IMR-90 (cell line): ENCODE data around the gene ZNF80. TPM values are rescaled to one million over a fixed set of nuclear protein-coding genes. Genes with fewer than 3 reads are reported as not detected.

Experiments
- ATAC-seq: fragments of 200-7000 bp; cut with Tn5 transposase; 2 replicates; pipeline ENCODE4 v1.9.1; 2020; ENCODE audit warnings: low read depth, mild to moderate bottlenecking, moderate library complexity
- BruUV-seq: library from RNA; stranded (reverse); fragments of 400-500 nt; replicated peaks from 2 replicates; lab custom pipeline; 2021; lab: Mats Ljungman, UMichigan
- CTCF ChIA-PET: fragments of 300-600 bp; formaldehyde crosslinking; extraction: SDS; loops from one replicate; lab custom pipeline; 2021; ENCODE audit warnings: antibody characterized with exemption; lab: Yijun Ruan, JAX
- POLR2A ChIA-PET: fragments of 300-600 bp; sonication (Branson Sonifier 250); formaldehyde crosslinking; loops from one replicate; lab custom pipeline; 2022; ENCODE audit warnings: antibody characterized with exemption; ENCODE audit not compliant: unreplicated experiment; lab: Charles Lee
- DNase-seq: peaks from one replicate; pipeline ENCODE4 v3.0.0; 2013
- H2AFZ ChIP-seq: replicated peaks from 2 replicates; pipeline ENCODE3; 2013; ENCODE audit warnings: low read length, mild to moderate bottlenecking; ENCODE audit not compliant: poor library complexity
- H2AK5ac ChIP-seq: 2 replicates; pipeline ENCODE4 v1.6.1; 2013; ENCODE audit warnings: low read depth, low read length, inconsistent platforms
- H2AK9ac ChIP-seq: replicated peaks from 2 replicates; pipeline ENCODE3; 2013; ENCODE audit warnings: mild to moderate bottlenecking, low read depth, low read length, moderate library complexity; ENCODE audit not compliant: poor library complexity
- H2BK120ac ChIP-seq: 2 replicates; pipeline ENCODE4 v1.6.1; 2013; ENCODE audit warnings: low read depth, low read length, inconsistent platforms
- H2BK15ac ChIP-seq: 3 replicates; pipeline ENCODE4 v1.6.1; 2013; ENCODE audit warnings: low read depth, low read length, inconsistent platforms
- H2BK20ac ChIP-seq: 2 replicates; pipeline ENCODE4 v1.6.1; 2013; ENCODE audit warnings: low read depth, mild to moderate bottlenecking, inconsistent platforms, low read length, moderate library complexity
- H2BK5ac ChIP-seq: 2 replicates; pipeline ENCODE4 v1.6.1; 2013; ENCODE audit warnings: mild to moderate bottlenecking, low read depth, low read length, inconsistent platforms; ENCODE audit not compliant: poor library complexity, severe bottlenecking
- H3K14ac ChIP-seq: replicated peaks from 2 replicates; pipeline ENCODE4 v1.6.1; 2013; ENCODE audit warnings: low read depth, low read length, inconsistent platforms
- H3K18ac ChIP-seq: 2 replicates; pipeline ENCODE4 v1.6.1; 2013; ENCODE audit warnings: low read depth, low read length, control low read depth
- H3K23ac ChIP-seq: 2 replicates; pipeline ENCODE4 v1.6.1; 2013; ENCODE audit warnings: low read depth, low read length, inconsistent platforms
- H3K27ac ChIP-seq: 2 replicates; pipeline ENCODE4 v1.5.1; 2013; ENCODE audit warnings: mild to moderate bottlenecking, control low read depth, low read length; ENCODE audit not compliant: insufficient read depth
- H3K27me3 ChIP-seq: 2 replicates; pipeline ENCODE4 v1.6.1; 2013; ENCODE audit warnings: low read length; ENCODE audit not compliant: control insufficient read depth, insufficient read depth
- H3K36me3 ChIP-seq: 2 replicates; pipeline ENCODE4 v1.6.1; 2013; ENCODE audit warnings: low read length, mixed read lengths; ENCODE audit not compliant: control insufficient read depth, insufficient read depth
- H3K4ac ChIP-seq: 2 replicates; pipeline ENCODE4 v1.6.1; 2013; ENCODE audit warnings: low read depth, low read length, inconsistent platforms
- H3K4me1 ChIP-seq: 2 replicates; pipeline ENCODE4 v1.6.1; 2013; ENCODE audit warnings: low read length, mixed read lengths; ENCODE audit not compliant: control insufficient read depth, insufficient read depth
- H3K4me2 ChIP-seq: 2 replicates; pipeline ENCODE4 v1.6.1; 2013; ENCODE audit warnings: low read depth, mild to moderate bottlenecking, control low read depth, low read length, moderate library complexity
- H3K4me3 ChIP-seq: 2 replicates; pipeline ENCODE4 v1.5.1; 2013; ENCODE audit warnings: low read depth, mild to moderate bottlenecking, control low read depth, low read length, moderate library complexity; ENCODE audit not compliant: insufficient read depth
- H3K56ac ChIP-seq: 2 replicates; pipeline ENCODE4 v1.6.1; 2013; ENCODE audit warnings: low read length, inconsistent platforms; ENCODE audit not compliant: insufficient read depth; ENCODE audit errors: extremely low read depth
- H3K79me1 ChIP-seq, 2 experiments: 2 replicates each; pipeline ENCODE4 v1.6.1; 2013; ENCODE audit warnings: low read length in 2 of 2, inconsistent platforms in 1 of 2, low read depth in 1 of 2
- H3K9ac ChIP-seq: 2 replicates; pipeline ENCODE4 v1.6.1; 2013; ENCODE audit warnings: low read depth, low read length, control low read depth
- H3K9me1 ChIP-seq: 2 replicates; pipeline ENCODE4 v1.6.1; 2013; ENCODE audit warnings: low read length, inconsistent platforms; ENCODE audit not compliant: insufficient read depth
- H3K9me3 ChIP-seq: 2 replicates; pipeline ENCODE4 v1.6.1; 2013; ENCODE audit warnings: low read length; ENCODE audit not compliant: control insufficient read depth, insufficient read depth
- H4K20me1 ChIP-seq: 2 replicates; pipeline ENCODE4 v1.6.1; 2013; ENCODE audit warnings: low read length, inconsistent platforms; ENCODE audit not compliant: insufficient read depth
- H4K5ac ChIP-seq: 2 replicates; pipeline ENCODE4 v1.6.1; 2013; ENCODE audit warnings: mild to moderate bottlenecking, low read depth, low read length, control low read depth
- H4K8ac ChIP-seq, 2 experiments: 2 replicates each; pipeline ENCODE4 v1.6.1; 2013; ENCODE audit warnings: low read depth in 2 of 2, low read length in 2 of 2, control low read depth in 1 of 2, inconsistent platforms in 1 of 2
- H4K91ac ChIP-seq: 2 replicates; pipeline ENCODE4 v1.6.1; 2013; ENCODE audit warnings: low read depth, low read length, inconsistent platforms; ENCODE audit not compliant: insufficient read depth
- CEBPB ChIP-seq: IDR thresholded peaks from 2 replicates; pipeline ENCODE4 v1.6.1; 2012; ENCODE audit warnings: low read depth, low read length, improper control_type of control experiment
- ELK1 ChIP-seq: fragments of 150-350 bp; IDR thresholded peaks from 2 replicates; pipeline ENCODE4 v1.6.1; 2016; ENCODE audit warnings: low read depth, mild to moderate bottlenecking, low read length, moderate library complexity, borderline replicate concordance
- FOS ChIP-seq: fragments of 150-350 bp; IDR thresholded peaks from 2 replicates; pipeline ENCODE4 v1.6.1; 2016; ENCODE audit warnings: low read depth, low read length
- MAFK ChIP-seq: IDR thresholded peaks from 2 replicates; pipeline ENCODE4 v1.6.1; 2012; ENCODE audit warnings: low read depth, low read length, improper control_type of control experiment
- WGBS, 2 experiments: methylation state at CpG; one replicate each; pipeline versions ENCODE4 v1.1.5 to v1.1.7; 2013; ENCODE audit warnings: missing lambda C conversion rate in 2 of 2; ENCODE audit not compliant: insufficient read length in 1 of 2; ENCODE audit errors: extremely low coverage in 2 of 2; 5-methylcytosine and 5-hydroxymethylcytosine counted together
- dilution Hi-C: fragments of 300-500 bp; cut with HindIII; formaldehyde crosslinking; loops from one replicate; pipeline ENCODE4 v1.14.3; 2018; ENCODE audit warnings: low sequenced_read_pairs; ENCODE audit not compliant: unreplicated experiment
- in situ Hi-C: fragments of 300-500 bp; cut with MboI; formaldehyde crosslinking; loops from 3 replicates; pipeline ENCODE4 v1.14.3; 2019; ENCODE audit warnings: low sequenced_read_pairs, inconsistent platforms, mixed read lengths
- intact Hi-C: fragments of 100-400 bp; cut with micrococcal nuclease; formaldehyde crosslinking; loops from 2 replicates; pipeline ENCODE4 v1.10.0; 2022
- polyA plus RNA-seq, 3 experiments: library from polyadenylated mRNA; depleted of rRNA; stranded (reverse); fragments of >200 nt; gene quantifications; 2 replicates each; pipeline ENCODE4 v1.2.3, GENCODE V29; 2012; ENCODE audit warnings: low replicate concordance in 1 of 3
- total RNA-seq: library from RNA; depleted of rRNA; stranded (reverse); fragments of >200 nt; gene quantifications from 2 replicates; pipeline ENCODE4 v1.2.3, GENCODE V29; 2012

Gene ZNF80
- total and polyA plus RNA-seq, 2 of the 4 experiments (the other 2 are of a cell fraction) = not detected

DNA sequence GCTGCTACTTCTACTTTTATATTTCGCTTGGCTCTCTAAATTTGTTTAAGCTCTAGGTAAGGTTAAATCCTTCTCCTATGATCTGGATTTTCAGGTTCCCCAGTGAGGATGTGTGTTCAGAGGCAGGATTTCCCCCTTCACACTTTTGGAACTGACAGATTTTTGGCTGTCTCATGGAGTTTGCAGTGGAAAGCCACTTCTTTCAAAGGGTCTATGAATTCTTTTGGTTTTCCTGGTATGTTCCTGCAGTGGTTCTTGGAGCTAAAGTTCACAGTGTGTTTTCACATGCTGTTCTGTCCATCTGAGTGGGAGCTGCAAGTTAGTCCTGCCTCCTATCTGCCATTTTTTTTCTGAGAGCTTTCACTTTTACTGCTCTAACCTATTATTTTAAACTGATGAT, 34.9 kb upstream of the ZNF80 start:
- Histone ChIP-seq H3K4me1 (peaks cover 3% of the 10 kb centered on the region; the same call in 1 of the 2 replicates), H4K8ac (no peak overlapping the region), H2AK5ac (no peak overlapping the region), H2BK5ac (no peak overlapping the region), H3K27me3 (no peaks in the 10 kb centered on the region), H3K36me3 (no peaks in the 10 kb centered on the region), H3K23ac (no peak overlapping the region), H3K27ac (no peak overlapping the region), H4K20me1 (no peaks in the 10 kb centered on the region), H3K79me1 (no peaks in the 10 kb centered on the region), H3K9me1 (peaks cover 3% of the 10 kb centered on the region; the same call in 1 of the 2 replicates), H3K4ac (no peak overlapping the region), H2BK15ac (no peak overlapping the region), H3K18ac (no peak overlapping the region), H3K4me3 (no peak overlapping the region), H2AFZ (no peak overlapping the region), H2BK20ac (no peak overlapping the region), H3K14ac (no peak overlapping the region), H2BK120ac (no peak overlapping the region), H4K5ac (no peak overlapping the region), H2AK9ac (no peak overlapping the region), H4K91ac (no peak overlapping the region), H3K9ac (no peak overlapping the region), H3K9me3 (no peaks in the 10 kb centered on the region), H3K56ac (no peak overlapping the region), H3K4me2 (no peak overlapping the region)
- DNase-seq (no peak), ATAC-seq (no peak)
- intact Hi-C loops (no loop called here), in situ Hi-C loops (no loop called here), dilution Hi-C loops (no loop called here)
- POLR2A ChIA-PET = no interaction called here
- TF ChIP-seq CEBPB = no peak
- TF ChIP-seq FOS = no peak
- no peak for TF ChIP-seq MAFK
- no peak for TF ChIP-seq ELK1
- WGBS, 2 experiments = no CpG with 5 or more reads among the region's 1 CpG
- BruUV-seq = no TSS peak
- CTCF ChIA-PET = no interaction called here
